Hepatocyte (in vitro differentiated cells): ENCODE measurements around the gene SOBP. TPM values are rescaled to one million over a fixed set of nuclear protein-coding genes. Genes with fewer than 3 reads are reported as not detected.

Experiments used
- DNase-seq: peaks from one replicate; pipeline ENCODE4 v3.0.0-alpha.2; 2016; ENCODE audit warnings: low spot score
- H2AFZ ChIP-seq: fragments of 200-600 bp; sonication (generic); 2 replicates; pipeline ENCODE4 v1.6.0; 2016; ENCODE audit warnings: antibody characterized with exemption, mild to moderate bottlenecking
- H3K27ac ChIP-seq: fragments of 200-600 bp; sonication (generic); 2 replicates; pipeline ENCODE4 v1.5.1; 2016; ENCODE audit warnings: mild to moderate bottlenecking
- H3K27me3 ChIP-seq: fragments of 200-600 bp; sonication (generic); 2 replicates; pipeline ENCODE4 v1.6.1; 2016
- H3K36me3 ChIP-seq: fragments of 200-600 bp; sonication (generic); replicated peaks from 2 replicates; pipeline ENCODE4 v1.5.1; 2016; ENCODE audit warnings: low read depth; ENCODE audit not compliant: insufficient read depth
- H3K4me1 ChIP-seq: fragments of 200-600 bp; sonication (generic); 2 replicates; pipeline ENCODE4 v1.5.1; 2016; ENCODE audit warnings: mild to moderate bottlenecking, moderate library complexity; ENCODE audit not compliant: insufficient read depth
- H3K4me2 ChIP-seq: fragments of 200-600 bp; sonication (generic); 2 replicates; pipeline ENCODE4 v1.6.0; 2016
- H3K4me3 ChIP-seq: fragments of 200-600 bp; sonication (generic); 2 replicates; pipeline ENCODE4 v1.5.1; 2016; ENCODE audit warnings: mild to moderate bottlenecking
- H3K79me2 ChIP-seq: fragments of 200-600 bp; sonication (generic); 2 replicates; pipeline ENCODE4 v1.6.0; 2017; ENCODE audit warnings: mild to moderate bottlenecking
- H3K9me2 ChIP-seq: fragments of 200-600 bp; sonication (generic); replicated peaks from 2 replicates; pipeline ENCODE4 v1.6.0; 2017; ENCODE audit warnings: mild to moderate bottlenecking; ENCODE audit not compliant: insufficient read depth
- H3K9me3 ChIP-seq: fragments of 200-600 bp; sonication (generic); 2 replicates; pipeline ENCODE4 v1.5.1; 2016; ENCODE audit warnings: low read depth, mild to moderate bottlenecking
- H4K20me1 ChIP-seq: fragments of 200-600 bp; sonication (generic); 2 replicates; pipeline ENCODE4 v1.6.0; 2016; ENCODE audit warnings: mild to moderate bottlenecking; ENCODE audit not compliant: insufficient read depth, poor library complexity, severe bottlenecking
- EZH2 ChIP-seq: fragments of 200-600 bp; sonication (generic); IDR thresholded peaks from 2 replicates; pipeline ENCODE4 v1.6.1; 2016; ENCODE audit warnings: antibody characterized with exemption, mild to moderate bottlenecking, borderline replicate concordance
- EZH2phosphoT487 ChIP-seq: fragments of 200-600 bp; sonication (generic); IDR thresholded peaks from one replicate; pipeline ENCODE4 v1.6.1; 2018; ENCODE audit warnings: antibody characterized with exemption, mild to moderate bottlenecking, low read depth, moderate library complexity; ENCODE audit not compliant: unreplicated experiment, severe bottlenecking
- WGBS: methylation state at CpG from one replicate; pipeline ENCODE4 v1.1.6; 2016; ENCODE audit warnings: low lambda C conversion rate; ENCODE audit errors: missing lambda C conversion rate; 5-methylcytosine and 5-hydroxymethylcytosine counted together
- polyA plus RNA-seq: library from polyadenylated mRNA; unstranded; fragments of >200 nt; fragmentation: Nextera tagmentation; extraction: Ambion mirVana; gene quantifications from 2 replicates; pipeline ENCODE4 v1.2.1, GENCODE V29; 2016
- total RNA-seq: library from RNA; depleted of rRNA; stranded (reverse); fragments of >200 nt; gene quantifications from 2 replicates; pipeline ENCODE4 v1.2.3, GENCODE V29; 2014
- TF ChIP-seq, protein P1 (sequence below): fragments of 200-600 bp; sonication (generic); IDR thresholded peaks from 2 replicates; pipeline ENCODE4 v1.5.1; 2016; ENCODE audit warnings: antibody characterized with exemption, mild to moderate bottlenecking; ENCODE audit not compliant: poor library complexity

The SOBP gene
- total and polyA plus RNA-seq, 2 experiments from 2014 or later, result 2.1 to 2.2 TPM

DNA sequence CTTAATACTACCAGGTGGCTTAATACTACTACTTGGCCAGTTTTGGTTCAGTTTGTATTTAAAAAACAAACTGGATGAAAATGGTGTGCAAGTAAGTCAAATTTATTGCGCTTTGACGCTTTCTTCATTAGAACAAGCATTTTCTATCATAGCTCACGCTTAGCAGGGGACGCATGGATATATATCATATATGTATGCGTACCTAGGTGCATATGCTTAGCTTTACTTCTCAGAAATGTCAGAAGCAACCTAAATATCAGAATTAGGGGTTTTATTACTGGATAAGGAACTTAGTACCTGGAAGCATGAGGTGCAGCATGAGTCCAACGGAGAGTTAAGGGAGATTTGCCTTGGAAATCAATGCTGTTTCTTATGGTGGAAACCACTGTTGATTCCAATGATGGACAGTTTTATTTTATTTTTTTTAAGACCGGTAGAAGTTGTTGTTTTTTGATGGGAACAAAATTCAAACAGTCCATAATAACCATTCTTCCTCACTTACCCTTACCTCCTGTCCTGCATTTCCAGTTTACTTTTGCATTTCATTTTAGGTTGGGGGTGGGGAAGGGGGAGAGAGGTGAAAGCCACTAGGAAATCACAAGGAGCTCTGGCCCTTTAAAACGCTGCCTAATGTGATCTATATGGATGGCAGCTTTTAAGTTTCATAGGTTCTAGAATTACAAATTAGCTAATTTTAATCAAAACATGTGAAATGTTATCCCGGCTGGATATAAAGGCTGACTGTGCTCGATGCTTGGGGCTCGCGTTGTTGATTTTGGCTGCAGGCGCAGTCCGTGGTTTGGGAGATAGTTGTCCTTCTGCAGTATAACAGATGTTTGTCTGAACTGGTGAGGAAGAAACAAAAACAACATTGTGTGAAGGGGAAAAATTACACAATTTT, 2.1 kb downstream of the SOBP start:
- Histone ChIP-seq H3K79me2 (no peaks in the 10 kb centered on the region), H3K4me1 (peaks cover 24% of the 10 kb centered on the region)
- WGBS, result 41% methylated on average over 14 of the region's 14 CpGs

DNA sequence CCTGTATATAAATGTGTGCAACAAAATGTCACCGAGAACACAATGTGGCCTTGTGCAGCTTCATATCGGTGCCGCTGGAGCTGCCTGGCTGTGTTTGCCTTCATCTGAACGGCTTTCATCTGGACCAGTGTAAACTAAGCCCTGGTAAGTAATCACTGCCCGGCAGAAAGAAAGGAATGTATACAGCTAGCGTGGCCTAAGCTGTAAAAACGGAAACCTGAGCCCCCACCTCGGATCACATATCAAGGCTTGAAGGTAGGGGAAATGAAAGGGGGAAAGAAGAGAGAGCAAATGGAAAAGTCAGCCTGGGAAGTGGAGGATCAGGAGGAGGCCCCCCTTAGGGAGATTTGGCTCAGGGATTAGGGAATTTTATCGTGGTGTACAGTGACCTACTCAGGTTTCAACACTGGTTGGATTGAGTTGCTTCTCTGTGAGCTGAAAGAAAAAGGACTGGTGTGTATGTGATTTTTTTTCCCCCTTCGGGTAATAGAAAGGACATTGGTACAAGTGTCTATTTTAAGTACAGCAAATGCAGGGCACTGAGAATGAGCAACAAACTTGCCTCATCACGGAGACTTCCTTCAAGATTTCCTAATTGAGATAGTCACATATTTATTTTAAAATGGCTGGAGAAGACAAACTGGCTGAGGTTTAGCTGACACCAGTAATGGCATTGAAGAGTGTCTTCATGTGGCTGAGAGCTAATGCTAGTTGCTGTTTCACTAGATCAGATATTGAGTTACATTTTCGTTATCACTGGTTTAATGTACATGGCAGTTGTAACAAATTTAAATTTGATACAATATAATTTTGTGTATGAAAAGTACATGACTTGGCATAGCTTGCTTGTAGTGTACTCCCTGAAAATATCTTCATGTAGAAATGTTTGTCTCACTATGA, 3.5 kb downstream of the SOBP start:
- Histone ChIP-seq H3K27ac (peak overlapping the region; percentile 48), H3K9me3 (no peaks in the 10 kb centered on the region), H3K79me2 (no peaks in the 10 kb centered on the region), H2AFZ (peak overlapping the region; percentile 12), H3K4me3 (peak overlapping the region; percentile 9), H3K9me2 (no peaks in the 10 kb centered on the region), H3K4me2 (peak overlapping the region; percentile 97), H3K36me3 (no peaks in the 10 kb centered on the region), H3K4me1 (peaks cover 20% of the 10 kb centered on the region), H3K27me3 (peaks cover 24% of the 10 kb centered on the region), H4K20me1 (no peaks in the 10 kb centered on the region)
- WGBS, result 17% methylated on average over 12 of the region's 12 CpGs
- peak; percentile 31 for DNase-seq
- TF ChIP-seq, protein P1, sequence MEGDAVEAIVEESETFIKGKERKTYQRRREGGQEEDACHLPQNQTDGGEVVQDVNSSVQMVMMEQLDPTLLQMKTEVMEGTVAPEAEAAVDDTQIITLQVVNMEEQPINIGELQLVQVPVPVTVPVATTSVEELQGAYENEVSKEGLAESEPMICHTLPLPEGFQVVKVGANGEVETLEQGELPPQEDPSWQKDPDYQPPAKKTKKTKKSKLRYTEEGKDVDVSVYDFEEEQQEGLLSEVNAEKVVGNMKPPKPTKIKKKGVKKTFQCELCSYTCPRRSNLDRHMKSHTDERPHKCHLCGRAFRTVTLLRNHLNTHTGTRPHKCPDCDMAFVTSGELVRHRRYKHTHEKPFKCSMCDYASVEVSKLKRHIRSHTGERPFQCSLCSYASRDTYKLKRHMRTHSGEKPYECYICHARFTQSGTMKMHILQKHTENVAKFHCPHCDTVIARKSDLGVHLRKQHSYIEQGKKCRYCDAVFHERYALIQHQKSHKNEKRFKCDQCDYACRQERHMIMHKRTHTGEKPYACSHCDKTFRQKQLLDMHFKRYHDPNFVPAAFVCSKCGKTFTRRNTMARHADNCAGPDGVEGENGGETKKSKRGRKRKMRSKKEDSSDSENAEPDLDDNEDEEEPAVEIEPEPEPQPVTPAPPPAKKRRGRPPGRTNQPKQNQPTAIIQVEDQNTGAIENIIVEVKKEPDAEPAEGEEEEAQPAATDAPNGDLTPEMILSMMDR, result no peak
- TF ChIP-seq EZH2 (no peak), EZH2phosphoT487 (no peak)

More for the DNA sequence above, 2.1 kb downstream of the SOBP start:
- Histone ChIP-seq H4K20me1 (no peaks in the 10 kb centered on the region), H3K27ac (no peak overlapping the region), H3K9me3 (no peaks in the 10 kb centered on the region), H3K27me3 (peaks cover 38% of the 10 kb centered on the region), H3K9me2 (no peaks in the 10 kb centered on the region), H2AFZ (no peak overlapping the region), H3K36me3 (no peaks in the 10 kb centered on the region), H3K4me3 (peak overlapping the region; percentile 79), H3K4me2 (peak overlapping the region; percentile 97)
- TF ChIP-seq EZH2 (no peak), EZH2phosphoT487 (no peak)
- TF ChIP-seq, protein P1, result no peak
- DNase-seq, result no peak

DNA sequence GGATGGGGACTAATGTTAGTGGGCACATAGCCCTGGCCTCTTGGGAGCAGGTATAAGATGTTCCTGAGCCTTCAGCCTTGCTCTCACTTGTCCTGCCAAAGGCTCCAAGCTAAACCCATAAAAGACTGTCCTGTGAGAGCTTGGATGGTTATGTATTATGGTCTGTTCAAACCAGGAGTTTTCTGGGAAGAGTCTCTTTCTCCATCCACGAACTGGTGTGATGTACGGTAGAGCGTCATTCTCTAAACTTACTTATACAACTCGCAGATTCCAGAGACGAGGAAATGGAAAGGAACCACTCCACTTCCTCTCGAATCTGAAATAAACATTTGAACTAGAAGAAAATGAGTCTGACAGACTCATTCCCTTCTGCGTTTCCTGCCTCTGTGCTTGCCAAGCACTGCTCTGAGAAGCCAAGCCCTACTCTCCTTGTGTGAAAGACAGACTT, 5.3 kb downstream of the SOBP start:
- peak overlapping the region; percentile 71 for H3K27ac ChIP-seq
- no peak overlapping the region for H3K4me3 ChIP-seq
- no peaks in the 10 kb centered on the region for H3K9me3 ChIP-seq
- DNase-seq, result no peak
- WGBS, result 37% methylated on average over 7 of the region's 7 CpGs
- H4K20me1 ChIP-seq, result no peaks in the 10 kb centered on the region
- H3K36me3 ChIP-seq, result no peaks in the 10 kb centered on the region
- peak overlapping the region; percentile 97 for H3K4me2 ChIP-seq
- peaks cover 14% of the 10 kb centered on the region for H3K27me3 ChIP-seq
- TF ChIP-seq EZH2 (no peak), EZH2phosphoT487 (no peak)
- TF ChIP-seq, protein P1, result no peak
- no peaks in the 10 kb centered on the region for H3K9me2 ChIP-seq
- peak overlapping the region; percentile 45 for H2AFZ ChIP-seq
- no peaks in the 10 kb centered on the region for H3K79me2 ChIP-seq
- H3K4me1 ChIP-seq, result peaks cover 20% of the 10 kb centered on the region
